RWPE2 (cell line): Measurements from ENCODE around the gene LACRT.

Experiments used
- ATAC-seq: fragments of 200-7000 bp; cut with Tn5 transposase; 3 replicates; pipeline ENCODE4 v1.9.1; 2021; ENCODE audit warnings: low read depth
- DNase-seq: peaks from one replicate; pipeline ENCODE4 v3.0.0-alpha.2; 2020; ENCODE audit warnings: low spot score
- H3K27ac ChIP-seq: fragments of 450-650 bp; 2 replicates; pipeline ENCODE4 v1.5.1; 2017; ENCODE audit warnings: mild to moderate bottlenecking; ENCODE audit not compliant: poor library complexity, severe bottlenecking
- H3K27me3 ChIP-seq: fragments of 250-450 bp; sonication (Bioruptor Pico); 2 replicates; pipeline ENCODE4 v1.5.1; 2021; ENCODE audit warnings: mild to moderate bottlenecking, moderate library complexity; ENCODE audit not compliant: insufficient read depth, poor library complexity, severe bottlenecking
- H3K36me3 ChIP-seq: fragments of 250-450 bp; sonication (Bioruptor Pico); 2 replicates; pipeline ENCODE4 v1.5.1; 2020; ENCODE audit warnings: low read depth, mild to moderate bottlenecking, moderate library complexity
- H3K4me1 ChIP-seq: fragments of 250-450 bp; sonication (Bioruptor Pico); 2 replicates; pipeline ENCODE4 v1.5.1; 2021; ENCODE audit warnings: mild to moderate bottlenecking, moderate library complexity; ENCODE audit not compliant: insufficient read depth, poor library complexity, severe bottlenecking
- H3K4me3 ChIP-seq: fragments of 250-450 bp; sonication (Bioruptor Pico); 2 replicates; pipeline ENCODE4 v1.5.1; 2021; ENCODE audit warnings: mild to moderate bottlenecking, moderate library complexity; ENCODE audit not compliant: severe bottlenecking
- H3K9me3 ChIP-seq: fragments of 250-450 bp; sonication (Bioruptor Pico); 2 replicates; pipeline ENCODE4 v1.5.1; 2021; ENCODE audit warnings: mild to moderate bottlenecking, moderate library complexity; ENCODE audit not compliant: severe bottlenecking
- CTCF ChIP-seq: fragments of 450-650 bp; IDR thresholded peaks from one replicate; pipeline ENCODE4 v1.5.1; 2017; ENCODE audit warnings: mild to moderate bottlenecking, moderate library complexity; ENCODE audit not compliant: poor library complexity, severe bottlenecking

Gene LACRT

DNA sequence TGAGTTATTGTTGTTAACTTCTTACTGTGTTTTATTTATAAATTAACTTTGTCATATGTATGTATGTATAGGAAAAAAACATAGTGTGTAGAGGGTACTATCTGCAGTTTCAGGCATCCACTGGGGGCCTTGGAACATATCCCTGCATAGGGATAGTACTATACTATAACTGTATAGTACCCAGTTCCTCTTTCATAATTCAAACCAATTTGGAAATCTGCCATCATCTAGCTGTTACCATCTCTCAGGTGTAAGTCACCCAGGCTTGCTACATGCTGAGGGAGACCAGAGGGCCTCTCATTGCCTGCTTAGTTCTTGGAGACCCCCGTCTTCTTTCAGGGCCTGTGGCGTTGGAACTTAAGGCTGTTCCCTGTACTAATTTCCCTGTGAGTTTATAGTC is 26.4 kb upstream of the LACRT start:
- Histone ChIP-seq H3K27me3 (peaks cover 6% of the 10 kb centered on the region), H3K4me3 (no peak overlapping the region), H3K9me3 (no peaks in the 10 kb centered on the region), H3K27ac (no peak overlapping the region), H3K4me1 (no peaks in the 10 kb centered on the region), H3K36me3 (no peaks in the 10 kb centered on the region)
- no peak for TF ChIP-seq CTCF
- ATAC-seq (no peak), DNase-seq (no peak)

- TF ChIP-seq CTCF, result no peak
- Histone ChIP-seq H3K4me3 (no peak overlapping the region), H3K9me3 (no peaks in the 10 kb centered on the region), H3K36me3 (no peaks in the 10 kb centered on the region), H3K4me1 (no peaks in the 10 kb centered on the region), H3K27me3 (peaks cover 7% of the 10 kb centered on the region), H3K27ac (no peak overlapping the region)
- ATAC-seq (no peak), DNase-seq (no peak)
These were observed 25.7 kb upstream of the LACRT start for GRCh38 chr12:54660320-54660962.

DNA sequence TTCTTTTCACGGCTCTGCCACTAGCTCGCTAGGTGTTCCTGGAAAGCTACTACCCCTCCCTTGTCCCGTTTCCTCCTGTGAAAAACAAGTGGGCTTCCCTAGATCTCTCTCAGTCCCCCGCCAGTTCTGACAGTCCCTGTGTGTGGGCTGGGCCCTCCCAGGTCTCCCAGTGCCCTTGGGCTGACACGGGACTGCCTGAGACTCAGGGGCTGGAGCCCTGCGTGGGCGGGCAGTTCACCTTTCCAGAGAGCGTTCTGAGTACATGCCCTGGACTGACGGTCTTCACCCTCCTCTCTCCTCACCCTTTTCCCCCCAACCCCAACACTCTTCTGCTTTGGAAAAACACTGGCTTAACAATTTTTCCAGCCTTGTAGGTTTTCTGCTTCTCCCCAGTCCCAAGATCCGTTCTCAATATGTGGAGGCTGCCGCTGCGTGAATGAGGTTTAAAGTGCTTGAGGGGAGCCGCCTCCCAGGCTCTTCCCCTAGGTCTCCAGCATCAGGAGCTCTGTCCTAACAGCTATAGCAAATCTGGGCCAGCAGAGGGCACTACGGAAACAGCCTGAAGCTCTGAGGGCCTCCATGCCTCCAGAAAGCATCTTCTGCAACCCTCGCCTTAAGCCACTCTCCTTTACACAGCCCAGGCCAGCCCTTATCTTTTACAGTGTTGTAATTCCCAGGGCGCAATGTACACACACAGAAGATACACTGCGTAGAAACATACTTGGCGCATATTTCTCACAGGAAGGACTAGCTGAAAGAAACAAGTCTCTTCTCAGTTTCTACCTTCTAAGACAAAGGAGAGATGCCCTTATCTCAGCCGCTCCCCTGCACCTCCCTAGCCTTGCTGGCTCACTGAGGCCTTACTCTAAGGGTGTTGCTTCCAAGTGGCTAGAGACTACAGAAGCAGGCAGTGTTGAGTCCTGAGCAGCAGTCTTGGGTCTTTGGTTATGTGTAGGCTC is 23.9 kb upstream of the LACRT start:
- ATAC-seq (0 out of 3 replicates have a peak, but pooled peaks have one; percentile 21), DNase-seq (no peak)
- Histone ChIP-seq H3K36me3 (no peaks in the 10 kb centered on the region), H3K4me3 (no peak overlapping the region), H3K27ac (no peak overlapping the region), H3K4me1 (no peaks in the 10 kb centered on the region), H3K27me3 (peaks cover 7% of the 10 kb centered on the region), H3K9me3 (no peaks in the 10 kb centered on the region)
- TF ChIP-seq CTCF, result peak; percentile 16

- ATAC-seq (no peak), DNase-seq (no peak)
These were observed 22.5 kb upstream of the LACRT start for GRCh38 chr12:54657105-54657607.

More at GRCh38 chr12:54657105-54657607, 22.5 kb upstream of the LACRT start:
- Histone ChIP-seq H3K36me3 (no peaks in the 10 kb centered on the region), H3K27me3 (peaks cover 7% of the 10 kb centered on the region), H3K9me3 (no peaks in the 10 kb centered on the region), H3K4me1 (no peaks in the 10 kb centered on the region), H3K27ac (no peak overlapping the region), H3K4me3 (no peak overlapping the region)
- no peak for TF ChIP-seq CTCF
